ENCODE measurements around the gene FOXP1.

Gene FOXP1

GRCh38 chr3:71498543-71498942 lies 85.0 kb downstream of the FOXP1 start:
- no peaks in the 10 kb centered on the region for H3K27me3 ChIP-seq
- H3K36me3 ChIP-seq = no peaks in the 10 kb centered on the region
- peaks cover 0 to 37% (median 25%) of the 10 kb centered on the region in 4 donors for H3K4me1 ChIP-seq
- H3K27ac ChIP-seq = peak overlapping the region; percentile 81
- no peak overlapping the region for H3K4me3 ChIP-seq
- intact Hi-C loops (cut with DNase I; ENCODE audit: low total_unique reads) = no loop called here
- no peaks in the 10 kb centered on the region for H3K9me3 ChIP-seq
- TF ChIP-seq CTCF (IDR thresholded peaks at IDR 0.05) = no peak
- DNase-seq = no peak

- DNase-seq = no peak
- intact Hi-C loops (cut with DNase I; ENCODE audit: low total_unique reads) = no loop called here
- Histone ChIP-seq H3K27me3 (no peaks in the 10 kb centered on the region), H3K27ac (peak overlapping the region; percentile 81), H3K4me3 (no peak overlapping the region), H3K4me1 (peaks cover 0 to 37% (median 25%) of the 10 kb centered on the region in 4 donors), H3K36me3 (peaks cover 0 to 2% (median 0%) of the 10 kb centered on the region in 3 donors), H3K9me3 (no peaks in the 10 kb centered on the region)
- no peak for TF ChIP-seq CTCF (IDR thresholded peaks at IDR 0.05)
Measured at GRCh38 chr3:71497971-71498444, 85.5 kb downstream of the FOXP1 start.

GRCh38 chr3:71497367-71497897 lies 86.1 kb downstream of the FOXP1 start:
- Histone ChIP-seq H3K36me3 (peaks cover 0 to 8% (median 4%) of the 10 kb centered on the region in 3 donors), H3K4me3 (no peak overlapping the region), H3K9me3 (no peaks in the 10 kb centered on the region), H3K27me3 (no peaks in the 10 kb centered on the region), H3K27ac (peak overlapping the region; percentile 81), H3K4me1 (peaks cover 0 to 37% (median 25%) of the 10 kb centered on the region in 4 donors)
- intact Hi-C loops (cut with DNase I; ENCODE audit: low total_unique reads) = no loop called here
- DNase-seq = no peak
- TF ChIP-seq CTCF (IDR thresholded peaks at IDR 0.05) = no peak

- intact Hi-C loops (cut with DNase I; ENCODE audit: low total_unique reads) = no loop called here
Measured at GRCh38 chr3:71495708-71496472, 87.6 kb downstream of the FOXP1 start.

GRCh38 chr3:71494212-71494611 lies 89.3 kb downstream of the FOXP1 start:
- Histone ChIP-seq H3K27me3 (no peaks in the 10 kb centered on the region), H3K36me3 (peaks cover 13 to 25% (median 15%) of the 10 kb centered on the region in 3 donors), H3K27ac (no peak overlapping the region), H3K4me3 (no peak overlapping the region), H3K9me3 (peaks cover 0 to 4% (median 0%) of the 10 kb centered on the region in 3 donors), H3K4me1 (peaks cover 0 to 37% (median 25%) of the 10 kb centered on the region in 4 donors)
- TF ChIP-seq CTCF (IDR thresholded peaks at IDR 0.05) = no peak
- no peak for DNase-seq
- intact Hi-C loops (cut with DNase I; ENCODE audit: low total_unique reads) = no loop called here

More at GRCh38 chr3:71495708-71496472, 87.6 kb downstream of the FOXP1 start:
- Histone ChIP-seq H3K36me3 (peaks cover 13 to 23% (median 14%) of the 10 kb centered on the region in 3 donors), H3K27ac (peak overlapping the region; percentile 81), H3K4me3 (peak overlapping the region; percentile 38 to 42), H3K9me3 (peaks cover 0 to 4% (median 0%) of the 10 kb centered on the region in 3 donors), H3K27me3 (no peaks in the 10 kb centered on the region), H3K4me1 (peaks cover 0 to 37% (median 25%) of the 10 kb centered on the region in 4 donors)
- no peak for DNase-seq
- TF ChIP-seq CTCF (IDR thresholded peaks at IDR 0.05) = no peak

All from tibial artery (tissue), 4 donors.